Stimulated activated naive CD8-positive, alpha-beta T cell treated with anti-CD3 and anti-CD28 coated beads, Interleukin-15, Interleukin-2, amounts not matched to agents 100 ng/mL and 50 ng/mL, for 24 hours (primary cell): Measurements from ENCODE around the gene GMPPB.
"Not testable (repeated sequence)": the region's sequence is repeated elsewhere in the genome, so short reads cannot be mapped to it uniquely, and the experiment has no call there.

Experiments used
- H3K27ac Mint-ChIP-seq: one replicate; pipeline ENCODE4 v1.8.0; 2021; ENCODE audit warnings: mild to moderate bottlenecking, mixed read lengths
- H3K27me3 Mint-ChIP-seq: one replicate; pipeline ENCODE4 v1.8.0; 2021; ENCODE audit warnings: mixed read lengths
- H3K36me3 Mint-ChIP-seq: one replicate; pipeline ENCODE4 v1.8.0; 2021; ENCODE audit warnings: low read depth, mixed read lengths
- H3K4me1 Mint-ChIP-seq: one replicate; pipeline ENCODE4 v1.8.0; 2021; ENCODE audit warnings: low read depth, mixed read lengths
- H3K4me3 Mint-ChIP-seq: one replicate; pipeline ENCODE4 v1.8.0; 2021; ENCODE audit warnings: mild to moderate bottlenecking, mixed read lengths
- H3K9me3 Mint-ChIP-seq: one replicate; pipeline ENCODE4 v1.8.0; 2021; ENCODE audit warnings: mixed read lengths

The GMPPB gene

GRCh38 chr3:49695350-49696015, 28.3 kb downstream of the GMPPB start:
- not testable (repeated sequence) for H3K36me3 Mint-ChIP-seq, H3K9me3 Mint-ChIP-seq, H3K27ac Mint-ChIP-seq, H3K4me3 Mint-ChIP-seq, H3K27me3 Mint-ChIP-seq
- H3K4me1 Mint-ChIP-seq = peaks cover 18% of the 10 kb centered on the region

- peaks cover 26% of the 10 kb centered on the region for H3K4me1 Mint-ChIP-seq
- not testable (repeated sequence) for H3K9me3 Mint-ChIP-seq, H3K36me3 Mint-ChIP-seq, H3K27me3 Mint-ChIP-seq, H3K4me3 Mint-ChIP-seq, H3K27ac Mint-ChIP-seq
Measured at GRCh38 chr3:49694409-49695070, 29.2 kb downstream of the GMPPB start.

GRCh38 chr3:49691481-49691880, 32.3 kb downstream of the GMPPB start:
- H3K27me3 Mint-ChIP-seq, H3K36me3 Mint-ChIP-seq, H3K9me3 Mint-ChIP-seq, H3K27ac Mint-ChIP-seq, H3K4me3 Mint-ChIP-seq: not testable (repeated sequence)
- H3K4me1 Mint-ChIP-seq = peaks cover 45% of the 10 kb centered on the region

GRCh38 chr3:49690856-49691255, 32.9 kb downstream of the GMPPB start:
- Mint-ChIP-seq H3K4me3 (peak overlapping the region; percentile 96), H3K27ac (peak overlapping the region; percentile 95), H3K4me1 (peaks cover 45% of the 10 kb centered on the region)
- H3K9me3 Mint-ChIP-seq, H3K27me3 Mint-ChIP-seq, H3K36me3 Mint-ChIP-seq: not testable (repeated sequence)

GRCh38 chr3:49689908-49690624, 33.7 kb downstream of the GMPPB start:
- Mint-ChIP-seq H3K4me1 (peaks cover 48% of the 10 kb centered on the region), H3K4me3 (peak overlapping the region; percentile 96), H3K27ac (peak overlapping the region; percentile 95)
- not testable (repeated sequence) for H3K36me3 Mint-ChIP-seq, H3K27me3 Mint-ChIP-seq, H3K9me3 Mint-ChIP-seq

GRCh38 chr3:49689046-49689907, 34.5 kb downstream of the GMPPB start, which contains the start of the genes MST1 and RNF123:
MST1 (minus strand) TSS chr3:49689474; CDS start chr3:49688691, 783 bp downstream.
RNF123 (plus strand) TSS chr3:49689557; CDS start chr3:49691166, 1,609 bp downstream.
- H3K27ac Mint-ChIP-seq = peak within 1 kb of the TSS; percentile 95
- peaks cover 48% of the 10 kb centered on the region for H3K4me1 Mint-ChIP-seq
- peak within 1 kb of the TSS; percentile 96 for H3K4me3 Mint-ChIP-seq
- H3K27me3 Mint-ChIP-seq = no peaks in the 10 kb centered on the region
- no peaks in the 10 kb centered on the region for H3K36me3 Mint-ChIP-seq
- no peaks in the 10 kb centered on the region for H3K9me3 Mint-ChIP-seq

- not testable (repeated sequence) for H3K9me3 Mint-ChIP-seq, H3K27me3 Mint-ChIP-seq
- peak overlapping the region; percentile 96 for H3K4me3 Mint-ChIP-seq
Measured at GRCh38 chr3:49688338-49689045, 35.3 kb downstream of the GMPPB start.

GRCh38 chr3:49687424-49687795, 36.3 kb downstream of the GMPPB start:
- not testable (repeated sequence) for H3K9me3 Mint-ChIP-seq, H3K27me3 Mint-ChIP-seq, H3K4me3 Mint-ChIP-seq, H3K27ac Mint-ChIP-seq, H3K36me3 Mint-ChIP-seq
- peaks cover 40% of the 10 kb centered on the region for H3K4me1 Mint-ChIP-seq

More at GRCh38 chr3:49688338-49689045, 35.3 kb downstream of the GMPPB start:
- H3K36me3 Mint-ChIP-seq = not testable (repeated sequence)
- peaks cover 44% of the 10 kb centered on the region for H3K4me1 Mint-ChIP-seq
- peak overlapping the region; percentile 95 for H3K27ac Mint-ChIP-seq

- peaks cover 40% of the 10 kb centered on the region for H3K4me1 Mint-ChIP-seq
- H3K27ac Mint-ChIP-seq, H3K36me3 Mint-ChIP-seq, H3K9me3 Mint-ChIP-seq, H3K27me3 Mint-ChIP-seq, H3K4me3 Mint-ChIP-seq: not testable (repeated sequence)
Measured at GRCh38 chr3:49686769-49687423, 36.9 kb downstream of the GMPPB start.

GRCh38 chr3:49686346-49686745, 37.4 kb downstream of the GMPPB start:
- H3K27ac Mint-ChIP-seq, H3K27me3 Mint-ChIP-seq: not testable (repeated sequence)
- H3K4me3 Mint-ChIP-seq = peak overlapping the region; percentile 35

GRCh38 chr3:49685846-49686245, 37.9 kb downstream of the GMPPB start:
- H3K9me3 Mint-ChIP-seq, H3K27ac Mint-ChIP-seq, H3K36me3 Mint-ChIP-seq, H3K27me3 Mint-ChIP-seq, H3K4me3 Mint-ChIP-seq: not testable (repeated sequence)
- peaks cover 34% of the 10 kb centered on the region for H3K4me1 Mint-ChIP-seq

More at GRCh38 chr3:49686346-49686745, 37.4 kb downstream of the GMPPB start:
- not testable (repeated sequence) for H3K9me3 Mint-ChIP-seq, H3K36me3 Mint-ChIP-seq
- H3K4me1 Mint-ChIP-seq = peaks cover 39% of the 10 kb centered on the region

GRCh38 chr3:49685103-49685502, 38.6 kb downstream of the GMPPB start:
- H3K9me3 Mint-ChIP-seq, H3K4me3 Mint-ChIP-seq, H3K27ac Mint-ChIP-seq, H3K27me3 Mint-ChIP-seq: not testable (repeated sequence)
- H3K4me1 Mint-ChIP-seq = peaks cover 27% of the 10 kb centered on the region
- H3K36me3 Mint-ChIP-seq = peaks cover 11% of the 10 kb centered on the region

GRCh38 chr3:49684453-49684852, 39.3 kb downstream of the GMPPB start:
- peaks cover 21% of the 10 kb centered on the region for H3K4me1 Mint-ChIP-seq
- not testable (repeated sequence) for H3K9me3 Mint-ChIP-seq, H3K27me3 Mint-ChIP-seq, H3K27ac Mint-ChIP-seq, H3K4me3 Mint-ChIP-seq
- H3K36me3 Mint-ChIP-seq = peaks cover 18% of the 10 kb centered on the region

GRCh38 chr3:49683162-49683561, 40.6 kb downstream of the GMPPB start:
- Mint-ChIP-seq H3K4me1 (peaks cover 11% of the 10 kb centered on the region), H3K27ac (no peak overlapping the region), H3K4me3 (no peak overlapping the region), H3K27me3 (no peaks in the 10 kb centered on the region), H3K36me3 (peaks cover 20% of the 10 kb centered on the region), H3K9me3 (no peaks in the 10 kb centered on the region)
